GM18502 (cell line): ENCODE data around the gene FAM217B.
"Not testable (repeated sequence)": the region's sequence is repeated elsewhere in the genome, so short reads cannot be mapped to it uniquely, and the experiment has no call there.

Source experiments
- ATAC-seq: cut with Tn5 transposase; IDR thresholded peaks from one replicate; pipeline ENCODE4 v1.9.1; 2021; ENCODE audit warnings: mild to moderate bottlenecking; ENCODE audit not compliant: unreplicated experiment, poor library complexity

Gene FAM217B

DNA sequence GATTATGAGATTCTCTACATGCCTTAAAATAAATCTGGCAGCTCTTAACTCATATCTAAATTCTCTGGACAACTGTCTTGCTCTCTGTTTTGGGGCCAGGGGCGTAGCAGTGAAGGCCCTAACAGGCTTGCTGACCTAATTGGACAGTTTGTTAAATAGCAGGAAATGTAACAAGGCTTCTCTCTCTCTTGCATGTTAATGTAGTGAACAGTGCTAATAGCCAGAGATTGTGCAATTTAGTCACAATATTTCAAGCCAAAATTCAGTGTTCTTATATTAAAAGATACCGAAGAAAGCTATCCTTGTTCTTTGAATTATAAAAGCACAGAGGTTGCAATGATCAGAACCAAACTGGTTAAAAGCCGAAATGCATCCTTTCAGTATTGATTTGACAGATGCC, 3.0 kb upstream of the FAM217B start:
- no peak for ATAC-seq

DNA sequence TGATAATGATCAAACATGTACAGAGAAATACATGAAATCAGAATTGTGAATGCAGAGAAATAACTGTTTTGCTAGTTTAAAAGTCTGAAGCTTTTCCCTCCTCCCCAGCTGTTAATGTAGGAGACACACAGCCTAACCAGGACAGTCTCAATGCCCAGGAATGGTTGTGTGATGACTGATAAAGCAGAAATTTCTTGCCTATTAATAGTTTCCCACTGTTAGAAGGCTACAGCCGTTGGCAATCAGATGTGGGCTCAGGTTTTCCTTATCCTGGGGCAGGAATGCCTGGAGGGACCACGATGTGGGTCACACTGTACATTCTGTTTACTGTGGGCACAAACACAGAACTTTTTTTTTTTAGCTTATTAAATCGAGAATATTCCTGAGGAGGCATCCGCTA, 2.0 kb upstream of the FAM217B start:
- no peak for ATAC-seq

DNA sequence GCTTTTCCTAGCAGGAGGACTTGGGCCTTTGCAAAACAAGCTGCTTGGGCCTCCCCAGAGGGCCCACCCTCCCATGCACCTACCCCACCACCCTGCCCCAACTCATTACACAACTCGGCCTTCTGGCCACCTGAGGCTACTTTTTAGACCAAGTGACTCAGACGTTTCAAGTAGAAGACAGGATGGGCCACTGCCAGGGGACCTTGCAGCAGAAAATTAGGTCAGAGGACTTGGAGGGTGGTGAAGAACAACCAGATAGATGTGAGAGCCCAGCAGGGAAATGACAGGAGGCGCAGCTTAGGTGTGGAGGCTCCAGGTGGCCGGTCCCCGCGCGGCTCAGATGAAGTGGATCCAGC, 1.5 kb upstream of the FAM217B start:
- no peak for ATAC-seq

GRCh38 chr20:59939052-59939878, 924 bp upstream of the FAM217B start:
- ATAC-seq: no peak

DNA sequence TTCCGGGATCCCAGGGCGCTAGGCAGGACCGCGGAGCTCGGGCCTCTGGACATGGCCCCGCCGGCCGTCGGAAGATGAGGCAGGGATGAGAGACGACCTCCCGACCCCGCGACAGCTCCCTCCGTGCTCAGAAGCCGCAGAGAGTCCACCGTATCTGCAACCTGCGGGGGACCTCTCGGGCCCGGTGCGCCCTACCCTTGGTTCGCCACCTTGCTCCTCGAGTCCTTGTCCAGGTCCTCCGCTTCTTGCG, 385 bp upstream of the FAM217B start:
- peak; percentile 39 for ATAC-seq

- peak; percentile 8 for ATAC-seq
These were observed 736 bp downstream of the FAM217B start for GRCh38 chr20:59940956-59941294.

DNA sequence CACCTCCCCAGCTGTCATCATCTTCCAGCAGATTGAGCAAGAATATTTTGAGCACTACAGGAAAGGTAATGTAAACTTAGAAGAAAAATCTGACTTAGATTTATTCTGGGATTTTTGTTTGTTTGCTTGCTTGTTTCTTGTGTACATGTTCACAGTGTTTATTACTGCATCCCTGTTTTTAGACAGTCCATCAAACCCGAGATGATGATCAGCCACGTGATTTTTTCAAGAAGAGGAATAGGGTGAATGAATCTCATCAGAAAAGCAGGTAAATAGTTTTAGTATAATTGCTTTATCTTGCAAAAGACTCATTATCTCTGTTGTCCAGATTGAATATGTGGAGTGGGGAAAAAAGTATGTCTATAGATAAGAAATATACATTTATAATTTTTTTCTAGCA, 2.1 kb downstream of the FAM217B start:
- no peak for ATAC-seq

GRCh38 chr20:59944726-59945125, 4.5 kb downstream of the FAM217B start:
- ATAC-seq: no peak

- no peak for ATAC-seq
These were observed 5.0 kb downstream of the FAM217B start for GRCh38 chr20:59945175-59945574.

DNA sequence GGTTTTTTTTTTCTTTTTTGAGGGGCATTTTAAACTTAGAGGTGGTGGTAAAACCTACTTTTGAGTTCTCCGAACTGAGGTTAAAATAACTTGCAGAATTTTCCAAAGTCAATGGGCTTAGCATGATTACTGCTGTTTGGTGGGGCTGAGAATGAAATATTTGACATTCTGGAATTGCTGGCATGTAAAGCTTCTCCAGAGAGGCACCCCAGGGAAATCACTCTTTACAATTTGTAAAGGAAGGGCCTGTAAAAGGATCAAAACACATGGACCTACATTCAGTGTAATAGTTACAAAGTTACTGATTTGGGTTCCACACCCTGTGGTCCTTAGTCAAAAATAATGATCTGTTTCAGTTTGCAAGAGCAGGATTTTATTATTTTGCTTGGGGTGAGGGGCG, 5.5 kb downstream of the FAM217B start:
- ATAC-seq: no peak

DNA sequence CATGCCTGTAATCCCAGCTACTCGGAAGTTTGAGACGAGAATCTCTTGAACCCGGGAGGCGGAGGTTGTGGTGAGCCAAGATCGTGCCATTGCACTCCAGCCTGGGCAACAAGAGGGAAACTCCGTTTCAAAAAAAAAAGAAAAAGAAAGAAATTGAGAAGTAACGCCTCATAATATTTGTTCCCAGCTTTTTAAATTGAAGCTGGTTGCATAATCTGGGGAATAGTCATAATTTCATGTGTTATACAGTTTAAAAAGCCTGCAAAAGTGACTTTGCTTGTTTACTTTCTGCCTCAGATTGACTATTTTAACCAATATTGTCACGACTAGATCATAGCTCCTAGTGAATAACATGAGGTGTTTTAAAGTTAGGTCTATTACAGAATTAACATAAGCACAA, 7.2 kb downstream of the FAM217B start:
- no peak for ATAC-seq

DNA sequence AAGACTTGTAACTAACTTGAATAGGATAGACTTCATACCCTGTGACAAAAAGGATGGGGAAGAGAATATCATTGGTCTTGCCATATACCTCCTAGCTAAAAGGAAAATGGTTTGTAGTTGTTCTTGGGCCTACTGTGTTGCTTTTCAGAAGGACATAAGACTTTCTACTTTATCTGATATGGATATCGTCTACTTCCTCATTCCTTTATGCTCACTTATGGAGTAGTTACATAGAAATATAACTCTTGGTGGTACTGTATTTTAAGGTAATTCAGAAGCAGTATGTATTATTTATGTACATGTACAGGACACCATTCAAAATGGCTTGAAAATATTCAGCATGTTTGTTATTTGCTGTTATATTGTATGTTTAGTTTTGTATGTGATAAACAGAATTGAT, 8.0 kb downstream of the FAM217B start:
- no peak for ATAC-seq

- ATAC-seq: peak; percentile 65
These were observed 8.9 kb downstream of the FAM217B start for GRCh38 chr20:59948828-59949720.

GRCh38 chr20:59949911-59950310, 9.7 kb downstream of the FAM217B start:
- ATAC-seq: no peak

DNA sequence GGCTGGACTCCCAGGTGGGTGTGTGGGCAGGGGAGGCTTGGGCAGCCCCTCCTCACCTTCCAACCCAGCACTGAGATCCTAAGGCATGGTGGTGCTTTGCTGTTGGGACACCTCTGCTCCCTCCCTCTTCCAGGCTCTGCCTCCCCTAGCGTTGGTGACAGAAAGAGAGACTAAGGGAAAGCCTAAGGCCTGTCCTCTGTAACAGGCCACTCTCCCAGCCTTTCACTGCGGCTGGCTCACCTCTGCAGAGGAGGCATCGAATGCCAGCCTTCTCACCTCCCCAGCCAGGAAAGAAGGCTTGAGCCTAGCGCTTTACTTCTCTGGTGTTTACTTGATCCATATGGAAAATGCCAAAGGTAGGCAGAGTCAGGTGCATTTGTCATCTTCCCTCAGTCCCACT, 14.5 kb downstream of the FAM217B start:
- ATAC-seq: no peak

- no peak for ATAC-seq
These were observed 15.1 kb downstream of the FAM217B start for GRCh38 chr20:59955131-59955796.

DNA sequence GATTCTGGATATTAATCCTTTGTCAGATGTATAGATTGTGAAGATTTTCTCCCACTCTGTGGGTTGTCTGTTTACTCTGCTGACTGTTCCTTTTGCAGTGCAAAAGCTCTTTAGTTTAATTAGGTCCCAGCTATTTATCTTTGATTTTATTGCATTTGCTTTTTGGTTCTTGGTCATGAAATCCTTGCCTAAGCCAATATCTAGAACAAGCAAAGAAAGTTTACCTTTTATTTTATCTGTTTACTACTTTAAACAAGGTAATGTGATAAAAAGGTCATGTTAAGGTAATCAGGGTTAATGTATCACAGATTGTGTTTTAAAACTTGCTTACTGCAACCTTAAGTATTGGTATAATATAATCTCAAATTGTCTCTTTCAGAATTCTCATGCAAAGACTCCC, 17.4 kb downstream of the FAM217B start:
- not testable (repeated sequence) for ATAC-seq

DNA sequence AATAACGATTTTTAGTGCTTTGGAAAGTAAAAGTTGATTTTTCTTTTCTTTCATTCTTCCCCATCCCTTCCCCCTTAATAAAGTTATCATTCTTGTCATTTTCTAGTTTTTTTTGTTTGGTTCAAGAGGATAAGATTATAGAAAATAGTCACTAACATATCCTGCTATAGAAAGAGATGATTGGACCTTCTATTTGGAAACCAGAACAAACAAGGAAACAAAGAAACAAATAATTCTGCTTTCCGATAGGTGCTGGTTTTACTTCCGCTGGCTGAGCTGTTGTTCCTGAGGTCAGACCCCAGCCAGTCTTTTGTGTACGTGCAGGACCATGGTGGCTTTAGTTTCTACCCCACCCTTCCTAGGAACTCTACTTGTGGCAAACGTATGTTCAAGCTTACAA, 17.9 kb downstream of the FAM217B start, which contains the start of gene CDH26:
Gene CDH26, plus strand, starts transcription at position 301 of the 400 bp plus-strand sequence. CDS start 304 bp downstream, outside the sequence.
- no peak for ATAC-seq

DNA sequence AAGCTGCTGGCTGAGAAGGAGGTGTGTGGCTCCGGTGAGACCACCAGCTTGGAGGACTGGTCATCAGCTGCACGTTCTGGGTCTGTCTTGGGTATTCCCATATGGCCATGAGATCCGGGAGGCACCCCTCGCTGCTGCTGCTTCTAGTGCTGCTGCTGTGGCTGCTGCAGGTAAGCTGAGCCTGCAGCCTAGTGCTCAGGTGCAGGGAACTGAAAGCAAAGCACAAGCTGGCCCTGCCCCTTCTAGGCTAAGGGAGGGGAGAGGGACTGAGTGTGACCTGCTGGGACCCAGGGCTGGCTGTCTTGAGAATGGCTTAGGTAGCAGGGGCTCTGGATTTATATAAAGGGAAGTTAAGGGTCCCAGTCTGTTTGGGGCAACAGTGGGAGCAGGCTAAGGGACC, 18.4 kb downstream of the FAM217B start:
- no peak for ATAC-seq

DNA sequence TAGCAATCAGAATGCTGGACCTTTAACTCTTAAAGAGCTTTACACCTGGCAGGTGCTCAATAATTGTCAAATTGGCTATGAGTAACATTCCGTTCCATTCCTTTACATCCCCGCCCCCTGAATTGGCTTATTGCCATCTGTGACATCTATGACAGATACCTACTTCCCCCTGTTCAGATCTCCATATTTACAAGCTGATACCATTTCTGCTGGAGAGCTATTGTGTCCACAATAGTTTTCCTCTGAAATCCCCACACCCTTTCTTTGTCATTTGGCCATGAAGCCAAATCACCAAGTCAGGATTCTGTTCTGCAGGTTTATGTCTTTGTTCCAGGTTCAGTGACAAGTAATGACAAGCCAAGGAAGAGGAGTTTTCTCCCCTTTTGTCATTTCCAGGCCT, 21.2 kb downstream of the FAM217B start:
- ATAC-seq: no peak

- no peak for ATAC-seq
These were observed 22.0 kb downstream of the FAM217B start for GRCh38 chr20:59962155-59962554.
